ENCODE results near the gene RUFY4. TPM values are rescaled to one million over a fixed set of nuclear protein-coding genes. Genes with fewer than 3 reads are reported as not detected.

RUFY4 gene
- total RNA-seq, 3 donors from 2014 or later: 2.8 TPM; not detected in 2

- H3K9me3 ChIP-seq: peaks cover 14 to 23% of the 10 kb centered on the region in 2 donors
- H3K27me3 ChIP-seq: no peaks in the 10 kb centered on the region
- TF ChIP-seq POLR2AphosphoS5 (IDR thresholded peaks at IDR 0.05) (no peak), POLR2A (IDR thresholded peaks at IDR 0.05) (no peak), CTCF (IDR thresholded peaks at IDR 0.05) (no peak)
- peak overlapping the region in 1 of 2 donors; percentile 4 for H3K27ac ChIP-seq
- no peaks in the 10 kb centered on the region for H3K36me3 ChIP-seq
- no peak for DNase-seq (ENCODE audit: low spot score in 2 of 2)
- H3K4me1 ChIP-seq: no peaks in the 10 kb centered on the region
- intact Hi-C loops (cut with DNase I; ENCODE audit: low total_unique reads): no loop called here
- peak overlapping the region in 1 of 3 donors; percentile 28 for H3K4me3 ChIP-seq
Measured at GRCh38 chr2:218125095-218125494, 56.0 kb downstream of the RUFY4 start.

GRCh38 chr2:218125626-218126080, 56.6 kb downstream of the RUFY4 start, which contains the start of gene CXCR2:
Gene CXCR2, plus strand, starts transcription at chr2:218126028. Its CDS starts 8,774 bp downstream, at chr2:218134802.
- H3K27ac ChIP-seq: peak within 1 kb of the TSS in 1 of 2 donors; percentile 4
- H3K36me3 ChIP-seq: no peaks in the 10 kb centered on the region
- no peaks in the 10 kb centered on the region for H3K27me3 ChIP-seq
- H3K9me3 ChIP-seq: peaks cover 14 to 23% of the 10 kb centered on the region in 2 donors
- TF ChIP-seq POLR2AphosphoS5 (IDR thresholded peaks at IDR 0.05): no peak
- TF ChIP-seq CTCF (IDR thresholded peaks at IDR 0.05): no peak
- TF ChIP-seq POLR2A (IDR thresholded peaks at IDR 0.05): no peak
- no peaks in the 10 kb centered on the region for H3K4me1 ChIP-seq
- peak in 1 of 2 donors; percentile 20 for DNase-seq (ENCODE audit: low spot score in 2 of 2)
- intact Hi-C loops (cut with DNase I; ENCODE audit: low total_unique reads): no loop called here
- peak within 1 kb of the TSS in 1 of 3 donors; percentile 28 for H3K4me3 ChIP-seq

- Histone ChIP-seq H3K27ac (no peak overlapping the region), H3K4me1 (no peaks in the 10 kb centered on the region), H3K9me3 (peaks cover 0 to under 1% of the 10 kb centered on the region in 2 donors), H3K4me3 (no peak overlapping the region), H3K36me3 (no peaks in the 10 kb centered on the region), H3K27me3 (no peaks in the 10 kb centered on the region)
- intact Hi-C loops (cut with DNase I; ENCODE audit: low total_unique reads): no loop called here
- no peak for DNase-seq (ENCODE audit: low spot score in 2 of 2)
- TF ChIP-seq POLR2A (IDR thresholded peaks at IDR 0.05) (no peak), CTCF (IDR thresholded peaks at IDR 0.05) (no peak), POLR2AphosphoS5 (IDR thresholded peaks at IDR 0.05) (no peak)
Measured at GRCh38 chr2:218127929-218128455, 58.9 kb downstream of the RUFY4 start.

- Histone ChIP-seq H3K36me3 (no peaks in the 10 kb centered on the region), H3K4me3 (no peak overlapping the region), H3K27ac (no peak overlapping the region), H3K9me3 (no peaks in the 10 kb centered on the region), H3K27me3 (no peaks in the 10 kb centered on the region), H3K4me1 (no peaks in the 10 kb centered on the region)
- intact Hi-C loops (cut with DNase I; ENCODE audit: low total_unique reads): no loop called here
- no peak for DNase-seq (ENCODE audit: low spot score in 2 of 2)
- no peak for TF ChIP-seq POLR2A (IDR thresholded peaks at IDR 0.05)
Measured at GRCh38 chr2:218128781-218129457, 59.9 kb downstream of the RUFY4 start.

- no peak overlapping the region for H3K4me3 ChIP-seq
Measured at GRCh38 chr2:218129458-218130135, 60.5 kb downstream of the RUFY4 start.

More at GRCh38 chr2:218129458-218130135, 60.5 kb downstream of the RUFY4 start:
- no peaks in the 10 kb centered on the region for H3K9me3 ChIP-seq
- H3K4me1 ChIP-seq: no peaks in the 10 kb centered on the region
- TF ChIP-seq POLR2AphosphoS5 (IDR thresholded peaks at IDR 0.05) (no peak), CTCF (IDR thresholded peaks at IDR 0.05) (no peak), POLR2A (IDR thresholded peaks at IDR 0.05) (no peak)
- no peaks in the 10 kb centered on the region for H3K36me3 ChIP-seq
- no peaks in the 10 kb centered on the region for H3K27me3 ChIP-seq
- H3K27ac ChIP-seq: no peak overlapping the region
- intact Hi-C loops (cut with DNase I; ENCODE audit: low total_unique reads): no loop called here
- no peak for DNase-seq (ENCODE audit: low spot score in 2 of 2)
